COLO668 (cell line): ENCODE results near the gene NFATC2IP.
"Not testable (repeated sequence)": the region's sequence is repeated elsewhere in the genome, so short reads cannot be mapped to it uniquely, and the experiment has no call there.

ENCODE experiments used
- DNase-seq: peaks from one replicate; lab custom pipeline; 2025; ENCODE audit not compliant: unreplicated experiment; lab: John Stamatoyannopoulos, UW

NFATC2IP gene

DNA sequence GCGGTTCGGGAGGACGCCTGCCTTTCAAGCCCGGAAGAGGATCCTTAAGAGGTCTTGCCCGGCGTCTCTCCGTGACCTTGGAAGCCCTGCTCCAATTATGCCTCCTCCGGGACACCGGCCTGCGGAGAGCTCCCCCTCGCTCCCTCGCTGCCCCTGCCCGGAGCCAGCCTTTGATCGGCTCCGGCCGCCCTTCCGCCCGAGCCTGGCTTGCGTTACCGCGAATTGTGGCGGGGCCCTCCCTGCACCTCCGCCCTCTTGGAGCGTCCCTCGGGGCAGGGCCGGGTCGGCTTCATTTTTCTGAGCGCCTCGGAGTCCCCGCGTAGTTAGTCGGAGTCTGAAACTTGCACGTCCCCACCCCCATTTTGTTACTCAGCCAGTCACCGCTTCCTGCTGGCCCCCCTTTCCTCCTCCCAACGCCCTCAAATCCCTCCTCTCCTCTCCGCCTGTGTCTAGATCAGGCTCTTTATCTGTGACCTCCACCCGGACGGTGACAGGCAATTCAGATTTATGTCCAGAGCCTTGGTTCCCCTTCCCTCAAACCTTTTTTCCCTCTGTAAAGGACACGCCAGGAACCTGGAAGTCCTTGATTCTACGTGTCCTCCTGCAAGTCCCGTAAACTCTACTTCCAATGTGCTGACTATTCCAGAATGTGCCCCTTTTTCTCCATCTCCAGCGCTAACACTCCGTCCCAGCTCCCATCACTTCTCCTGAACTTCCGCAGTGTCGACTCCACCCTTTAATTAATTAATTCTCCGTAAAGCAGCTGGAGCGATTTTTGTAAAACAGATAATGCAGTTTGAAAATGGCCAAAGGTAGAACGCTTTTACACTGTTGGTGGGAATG, 25.1 kb upstream of the NFATC2IP start:
- peak; percentile 79 for DNase-seq

DNA sequence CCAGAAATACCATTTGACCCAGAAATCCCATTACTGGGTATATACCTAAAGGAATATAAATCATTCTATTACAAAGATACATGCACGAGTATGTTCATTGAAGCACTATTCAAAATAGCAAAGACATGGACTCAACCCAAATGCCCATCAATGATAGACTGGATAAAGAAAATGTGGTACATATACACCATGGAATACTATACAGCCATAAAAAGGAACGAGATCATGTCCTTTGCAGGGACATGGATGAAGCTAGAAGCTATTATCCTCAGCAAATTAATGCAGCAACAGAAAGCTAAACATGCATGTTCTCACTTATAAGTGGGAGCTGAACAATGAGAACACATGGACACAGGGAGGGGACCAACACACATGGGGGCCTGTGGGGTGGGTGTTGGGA, 24.5 kb upstream of the NFATC2IP start:
- DNase-seq, result not testable (repeated sequence)

- DNase-seq, result no peak
Observed at GRCh38 chr16:28927815-28928214, 22.9 kb upstream of the NFATC2IP start.

GRCh38 chr16:28930203-28930602, 20.5 kb upstream of the NFATC2IP start:
- no peak for DNase-seq

- no peak for DNase-seq
Observed at GRCh38 chr16:28930652-28931051, 20.1 kb upstream of the NFATC2IP start.

DNA sequence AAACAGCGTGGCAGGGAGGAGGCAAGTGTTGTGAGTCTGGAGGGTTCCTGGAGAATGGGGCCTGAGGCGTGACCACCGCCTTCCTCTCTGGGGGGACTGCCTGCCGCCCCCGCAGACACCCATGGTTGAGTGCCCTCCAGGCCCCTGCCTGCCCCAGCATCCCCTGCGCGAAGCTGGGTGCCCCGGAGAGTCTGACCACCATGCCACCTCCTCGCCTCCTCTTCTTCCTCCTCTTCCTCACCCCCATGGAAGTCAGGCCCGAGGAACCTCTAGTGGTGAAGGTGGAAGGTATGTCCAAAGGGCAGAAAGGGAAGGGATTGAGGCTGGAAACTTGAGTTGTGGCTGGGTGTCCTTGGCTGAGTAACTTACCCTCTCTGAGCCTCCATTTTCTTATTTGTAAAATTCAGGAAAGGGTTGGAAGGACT, 18.9 kb upstream of the NFATC2IP start, which contains the start of gene CD19:
CD19 (plus strand) TSS at position 171 of the 425 bp plus-strand sequence; CDS start at position 201, 30 bp downstream.
- DNase-seq, result no peak

DNA sequence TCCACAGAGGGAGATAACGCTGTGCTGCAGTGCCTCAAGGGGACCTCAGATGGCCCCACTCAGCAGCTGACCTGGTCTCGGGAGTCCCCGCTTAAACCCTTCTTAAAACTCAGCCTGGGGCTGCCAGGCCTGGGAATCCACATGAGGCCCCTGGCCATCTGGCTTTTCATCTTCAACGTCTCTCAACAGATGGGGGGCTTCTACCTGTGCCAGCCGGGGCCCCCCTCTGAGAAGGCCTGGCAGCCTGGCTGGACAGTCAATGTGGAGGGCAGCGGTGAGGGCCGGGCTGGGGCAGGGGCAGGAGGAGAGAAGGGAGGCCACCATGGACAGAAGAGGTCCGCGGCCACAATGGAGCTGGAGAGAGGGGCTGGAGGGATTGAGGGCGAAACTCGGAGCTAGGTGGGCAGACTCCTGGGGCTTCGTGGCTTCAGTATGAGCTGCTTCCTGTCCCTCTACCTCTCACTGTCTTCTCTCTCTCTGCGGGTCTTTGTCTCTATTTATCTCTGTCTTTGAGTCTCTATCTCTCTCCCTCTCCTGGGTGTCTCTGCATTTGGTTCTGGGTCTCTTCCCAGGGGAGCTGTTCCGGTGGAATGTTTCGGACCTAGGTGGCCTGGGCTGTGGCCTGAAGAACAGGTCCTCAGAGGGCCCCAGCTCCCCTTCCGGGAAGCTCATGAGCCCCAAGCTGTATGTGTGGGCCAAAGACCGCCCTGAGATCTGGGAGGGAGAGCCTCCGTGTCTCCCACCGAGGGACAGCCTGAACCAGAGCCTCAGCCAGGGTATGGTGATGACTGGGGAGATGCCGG, 18.2 kb upstream of the NFATC2IP start:
- DNase-seq, result no peak

- no peak for DNase-seq
Observed at GRCh38 chr16:28933171-28933570, 17.6 kb upstream of the NFATC2IP start.

GRCh38 chr16:28935346-28935745, 15.4 kb upstream of the NFATC2IP start:
- DNase-seq, result no peak

DNA sequence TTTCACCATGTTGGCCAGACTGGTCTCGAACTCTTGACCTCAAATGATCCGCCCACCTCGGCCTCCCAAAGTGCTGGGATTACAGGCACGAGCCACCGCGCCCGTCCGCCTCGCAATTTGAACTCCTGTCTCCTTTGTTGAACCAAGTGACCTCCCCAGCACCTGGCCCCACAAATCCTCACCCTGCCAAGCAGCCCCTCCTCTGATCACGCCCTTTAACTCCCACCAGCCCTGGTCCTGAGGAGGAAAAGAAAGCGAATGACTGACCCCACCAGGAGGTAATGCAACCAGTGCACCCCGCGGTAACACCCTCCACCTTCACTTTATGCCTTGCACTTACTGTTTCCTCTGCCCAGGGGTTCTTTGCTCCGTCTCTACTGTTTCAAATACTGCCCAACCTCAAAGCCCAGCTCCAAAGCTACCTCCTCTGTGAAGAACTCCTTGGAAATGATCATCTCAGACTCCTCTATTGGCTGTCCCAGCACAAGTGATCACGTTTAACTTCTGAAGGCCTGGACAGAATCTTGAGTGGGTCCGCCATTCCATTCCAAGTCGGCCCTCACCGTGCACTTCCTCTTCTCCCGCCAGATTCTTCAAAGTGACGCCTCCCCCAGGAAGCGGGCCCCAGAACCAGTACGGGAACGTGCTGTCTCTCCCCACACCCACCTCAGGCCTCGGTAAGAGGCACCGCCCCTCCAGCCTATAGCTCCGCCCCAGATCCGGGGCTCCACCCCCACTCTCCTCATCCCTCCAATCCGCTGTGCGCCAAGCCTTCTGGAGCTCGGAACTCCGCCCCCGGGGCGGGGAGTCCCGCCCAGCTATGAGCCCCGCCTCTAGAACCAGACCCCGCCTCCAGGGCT, 14.6 kb upstream of the NFATC2IP start:
- peak; percentile 80 for DNase-seq

DNA sequence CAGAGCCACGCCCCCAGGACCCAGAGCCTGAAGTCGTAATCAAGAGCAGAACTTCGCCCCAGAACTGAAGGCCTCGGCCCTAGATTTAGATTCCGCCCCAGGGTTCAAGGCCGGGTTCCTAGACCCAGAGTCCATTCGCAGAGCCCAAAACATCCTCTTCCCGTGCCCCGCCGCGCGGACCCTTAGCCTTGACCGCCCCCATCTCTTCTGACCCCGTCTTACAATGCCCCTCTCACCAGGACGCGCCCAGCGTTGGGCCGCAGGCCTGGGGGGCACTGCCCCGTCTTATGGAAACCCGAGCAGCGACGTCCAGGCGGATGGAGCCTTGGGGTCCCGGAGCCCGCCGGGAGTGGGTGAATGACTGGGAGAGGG, 14.0 kb upstream of the NFATC2IP start:
- no peak for DNase-seq

- DNase-seq, result no peak
Observed at GRCh38 chr16:28937222-28937876, 13.4 kb upstream of the NFATC2IP start.

- DNase-seq, result no peak
Observed at GRCh38 chr16:28938721-28939120, 12.0 kb upstream of the NFATC2IP start.

- not testable (repeated sequence) for DNase-seq
Observed at GRCh38 chr16:28939825-28940224, 10.9 kb upstream of the NFATC2IP start.

- no peak for DNase-seq
Observed at GRCh38 chr16:28943281-28943680, 7.5 kb upstream of the NFATC2IP start.

DNA sequence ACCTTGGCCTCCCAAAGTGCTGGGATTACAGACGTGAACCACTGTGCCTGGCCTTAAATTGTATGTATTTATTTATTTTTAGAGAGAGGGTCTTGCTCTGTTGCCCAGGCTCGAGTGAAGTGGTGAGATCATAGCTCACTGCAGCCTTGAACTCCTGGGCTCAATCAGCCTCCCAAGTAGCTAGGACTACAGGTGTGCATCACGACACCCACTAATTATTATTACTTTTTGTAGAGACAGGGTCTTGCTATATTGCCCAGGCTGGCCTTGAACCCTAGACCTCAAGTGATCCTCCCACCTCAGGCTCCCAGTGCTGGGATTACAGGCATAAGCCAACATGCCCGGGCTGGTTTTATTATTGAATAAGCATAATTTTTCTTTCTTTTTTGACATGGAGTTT, 4.1 kb upstream of the NFATC2IP start:
- DNase-seq, result no peak

- DNase-seq, result no peak
Observed at GRCh38 chr16:28951410-28951943, 740 bp downstream of the NFATC2IP start.

DNA sequence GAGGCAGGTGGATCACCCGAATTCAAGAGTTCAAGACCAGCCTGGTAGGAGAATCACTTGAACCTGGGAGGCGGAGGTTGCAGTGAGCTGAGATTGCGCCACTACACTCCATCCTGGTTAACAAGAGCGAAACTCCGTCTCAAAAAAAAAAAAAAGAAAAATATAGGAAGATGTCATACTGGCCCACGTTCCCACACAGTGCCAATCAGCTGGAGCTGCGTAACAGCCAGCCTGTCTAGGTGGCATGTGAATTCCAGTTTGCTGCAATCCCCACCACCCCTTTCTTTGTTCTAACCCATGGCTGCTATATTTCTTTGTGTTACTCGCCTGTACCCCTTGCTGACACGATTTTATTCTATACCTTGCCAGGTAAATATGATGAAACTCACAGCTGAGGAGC, 7.5 kb downstream of the NFATC2IP start:
- DNase-seq, result no peak

DNA sequence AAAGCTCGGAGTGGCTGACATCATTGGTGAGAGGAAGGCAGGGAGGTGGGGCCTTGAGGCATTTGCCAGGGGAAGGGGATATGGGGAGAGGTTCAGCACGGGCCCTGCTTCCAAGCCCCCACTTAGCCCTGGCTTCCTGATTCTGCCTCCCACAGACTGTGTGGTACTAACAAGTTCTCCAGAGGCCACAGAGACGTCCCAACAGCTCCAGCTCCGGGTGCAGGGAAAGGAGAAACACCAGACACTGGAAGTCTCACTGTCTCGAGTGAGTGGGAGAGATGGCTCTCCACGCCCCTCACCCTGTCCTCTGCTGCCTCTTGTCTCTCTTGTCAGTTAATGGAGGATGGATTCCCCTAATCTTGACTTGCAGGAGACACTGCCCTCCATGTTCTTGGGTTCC, 8.1 kb downstream of the NFATC2IP start:
- DNase-seq, result no peak

DNA sequence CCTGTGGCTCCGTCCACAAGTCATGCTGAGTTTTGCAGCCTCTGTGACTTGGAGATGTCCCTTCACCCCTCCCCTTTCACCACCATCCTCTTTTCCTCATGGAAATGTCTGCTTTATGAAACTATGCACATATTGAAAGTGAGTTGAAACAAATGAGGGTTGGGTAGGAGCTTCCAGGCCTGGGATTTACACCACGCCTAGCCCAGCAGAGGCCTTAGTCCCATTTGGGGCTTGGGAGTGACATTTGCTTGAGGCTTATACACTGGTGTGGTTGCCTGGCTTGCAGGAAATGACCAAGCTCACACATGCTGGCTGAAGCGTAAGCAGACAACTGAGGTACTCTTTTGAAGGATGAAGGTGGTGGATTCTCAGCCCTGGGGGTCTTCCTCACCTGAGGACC, 13.3 kb downstream of the NFATC2IP start:
- no peak for DNase-seq
